HepG2 (cell line): ENCODE measurements around the gene CERS5. TPM values are rescaled to one million over a fixed set of nuclear protein-coding genes. Genes with fewer than 3 reads are reported as not detected.
A peak's percentile ranks its signal among the peaks of the same experiment; 100 is the strongest.

ENCODE experiments used
- CTCF ChIP-seq: sonication (generic); formaldehyde crosslinking; IDR thresholded peaks from 2 replicates; pipeline ENCODE4 v1.5.0; 2020; ENCODE audit warnings: mild to moderate bottlenecking, missing genetic modification reagents, moderate library complexity
- EP300 ChIP-seq, 3 experiments: sonication (generic) in 1 of 3; formaldehyde crosslinking in 1 of 3; IDR thresholded peaks; 2 replicates each; pipeline versions ENCODE4 v1.5.1 to v1.6.1; 2011 to 2020; ENCODE audit warnings: low read depth in 2 of 3, low read length in 2 of 3, borderline replicate concordance in 1 of 3, improper control_type of control experiment in 1 of 3, mild to moderate bottlenecking in 1 of 3, missing genetic modification reagents in 1 of 3, moderate library complexity in 1 of 3
- ETV5 ChIP-seq: IDR thresholded peaks from 2 replicates; pipeline ENCODE4 v1.6.1; 2018; ENCODE audit warnings: missing biosample characterization, missing genetic modification reagents, inconsistent platforms, borderline replicate concordance
- GLMP ChIP-seq: sonication (generic); formaldehyde crosslinking; IDR thresholded peaks from 2 replicates; pipeline ENCODE4 v1.9.0; 2021; ENCODE audit warnings: missing genetic modification reagents, mild to moderate bottlenecking, borderline replicate concordance
- HINFP ChIP-seq: sonication (generic); formaldehyde crosslinking; IDR thresholded peaks from 2 replicates; pipeline ENCODE4 v1.4.0; 2020; ENCODE audit warnings: low read depth, mild to moderate bottlenecking, missing genetic modification reagents
- KDM2A ChIP-seq: sonication (generic); formaldehyde crosslinking; IDR thresholded peaks from 2 replicates; pipeline ENCODE4 v1.4.0; 2020; ENCODE audit warnings: low read depth, missing genetic modification reagents, borderline replicate concordance
- KLF9 ChIP-seq: IDR thresholded peaks from 2 replicates; pipeline ENCODE4 v1.6.1; 2016; ENCODE audit warnings: low read depth
- PHF5A ChIP-seq: IDR thresholded peaks from one replicate; pipeline ENCODE4 v1.6.1; 2018; ENCODE audit warnings: low read depth, missing genetic modification reagents; ENCODE audit not compliant: unreplicated experiment
- RELA ChIP-seq: sonication (generic); formaldehyde crosslinking; IDR thresholded peaks from 2 replicates; pipeline ENCODE4 v1.4.0; 2020; ENCODE audit warnings: missing genetic modification reagents
- SOX13 ChIP-seq, 3 experiments: fragments of 450-650 bp in 1 of 3; sonication (generic) in 1 of 3; formaldehyde crosslinking in 1 of 3; IDR thresholded peaks in 2 of 3; conservative IDR thresholded peaks in 1 of 3; 2 replicates each; pipeline versions ENCODE4 v1.5.0 to v1.6.1; 2016 to 2020; ENCODE audit warnings: antibody characterized with exemption in 1 of 3, mild to moderate bottlenecking in 1 of 3, missing compliant biosample characterization in 1 of 3, missing genetic modification reagents in 1 of 3, moderate library complexity in 1 of 3
- TFDP2 ChIP-seq: sonication (generic); formaldehyde crosslinking; IDR thresholded peaks from 2 replicates; pipeline ENCODE4 v1.4.0; 2020; ENCODE audit warnings: missing genetic modification reagents
- YY1 ChIP-seq: IDR thresholded peaks from 2 replicates; pipeline ENCODE4 v1.6.1; 2011; ENCODE audit warnings: low read length, low read depth, moderate library complexity, mild to moderate bottlenecking; ENCODE audit not compliant: insufficient read depth, insufficient replicate concordance
- ZBTB44 ChIP-seq: sonication (generic); formaldehyde crosslinking; IDR thresholded peaks from 2 replicates; pipeline ENCODE4 v1.4.0; 2020; ENCODE audit warnings: missing genetic modification reagents
- ZFP36L2 ChIP-seq: sonication (generic); formaldehyde crosslinking; IDR thresholded peaks from 2 replicates; pipeline ENCODE4 v1.4.0; 2020; ENCODE audit warnings: missing genetic modification reagents
- ZIK1 ChIP-seq: sonication (generic); formaldehyde crosslinking; IDR thresholded peaks from 2 replicates; pipeline ENCODE4 v1.5.0; 2020; ENCODE audit warnings: mild to moderate bottlenecking, low read depth, missing genetic modification reagents, borderline replicate concordance
- ZNF121 ChIP-seq: sonication (generic); formaldehyde crosslinking; IDR thresholded peaks from 2 replicates; pipeline ENCODE4 v1.5.0; 2020; ENCODE audit warnings: mild to moderate bottlenecking, missing genetic modification reagents
- ZNF143 ChIP-seq: sonication (generic); formaldehyde crosslinking; IDR thresholded peaks from 2 replicates; pipeline ENCODE4 v1.4.0; 2020; ENCODE audit warnings: missing genetic modification reagents
- ZNF660 ChIP-seq: sonication (generic); formaldehyde crosslinking; IDR thresholded peaks from 2 replicates; pipeline ENCODE4 v1.5.1; 2020; ENCODE audit warnings: mild to moderate bottlenecking, low read depth, missing genetic modification reagents, borderline replicate concordance
- ZNF670 ChIP-seq: sonication (generic); formaldehyde crosslinking; IDR thresholded peaks from 2 replicates; pipeline ENCODE4 v1.8.0; 2022; ENCODE audit warnings: mild to moderate bottlenecking, missing genetic modification reagents, borderline replicate concordance
- polyA plus RNA-seq, 8 experiments: library from polyadenylated mRNA; depleted of rRNA in 3 of 8; stranded (reverse) in 7 of 8; unstranded in 1 of 8; fragments of >200 nt; fragmentation: Illumina TruSeq in 4 of 8; extraction: Trizol in 4 of 8; gene quantifications; 2 replicates each; pipeline versions ENCODE4 v1.2.1 to v1.2.3, GENCODE V29; 2011 to 2016; ENCODE audit warnings: low read depth in 4 of 8, missing spikeins in 1 of 8, mixed read lengths in 1 of 8; ENCODE audit not compliant: insufficient read depth in 1 of 8
- total RNA-seq, 5 experiments: library from RNA; depleted of rRNA; stranded (reverse); fragments of >200 nt; fragmentation: Illumina TruSeq; extraction: Trizol; gene quantifications; 2 replicates each; pipeline ENCODE4 v1.2.3, GENCODE V29; 2016; ENCODE audit warnings: low read depth in 1 of 5

Gene CERS5
- total and polyA plus RNA-seq, 2 of the 13 experiments (the other 11 are each of a cell fraction or from before 2014, with no cell fraction given): 22.3 to 48.8 TPM

- TF ChIP-seq ZBTB44 (CRISPR knock-in tag) (0 out of 2 replicates have a peak, but pooled peaks have one; percentile 33), EP300 (IDR thresholded peaks at IDR 0.05; ENCODE audit: low read depth in 2 of 2, low read length in 2 of 2) (0 out of 4 replicates have a peak, but pooled peaks of 1 of the 2 experiments have one; percentile 30), EP300 (CRISPR knock-in tag; IDR thresholded peaks at IDR 0.05; ENCODE audit: borderline replicate concordance) (no peak), SOX13 (IDR thresholded peaks at IDR 0.05) (no peak), SOX13 (CRISPR knock-in tag; conservative IDR thresholded peaks at IDR 0.05 in 1 of 2, IDR thresholded peaks at IDR 0.05 in 1 of 2) (peak in 1 of 2 experiments; percentile 3; a peak in 1 of 4 replicates), ZNF143 (CRISPR knock-in tag) (no peak; the same call in 1 of the 2 replicates), ZNF121 (CRISPR knock-in tag) (no peak), ETV5 (0 out of 2 replicates have a peak, but pooled peaks have one; percentile 10), YY1 (peak; percentile 91), KLF9 (CRISPR knock-in tag) (no peak), ZNF660 (CRISPR knock-in tag) (no peak), TFDP2 (CRISPR knock-in tag) (peak; percentile 43; the same call in 1 of the 2 replicates), ZFP36L2 (CRISPR knock-in tag) (no peak), HINFP (CRISPR knock-in tag) (peak; percentile 76; the same call in 1 of the 2 replicates), PHF5A (CRISPR knock-in tag) (no peak), GLMP (no peak), CTCF (CRISPR knock-in tag) (peak; percentile 88), ZNF670 (CRISPR knock-in tag) (no peak), ZIK1 (CRISPR knock-in tag) (peak; percentile 12; the same call in 1 of the 2 replicates), RELA (no peak), KDM2A (CRISPR knock-in tag) (peak; percentile 62)
These were observed 82.2 kb downstream of the CERS5 start, which contains the start of gene SMARCD1 (continued) for GRCh38 chr12:50084775-50085614.
